HG03196 (cell line): ENCODE results near the gene TTC7B.

ENCODE experiments used
- ATAC-seq: cut with Tn5 transposase; IDR thresholded peaks from one replicate; pipeline ENCODE4 v1.9.1; 2021; ENCODE audit not compliant: unreplicated experiment

Gene TTC7B

GRCh38 chr14:90742729-90743128, 73.5 kb downstream of the TTC7B start:
- no peak for ATAC-seq

GRCh38 chr14:90742252-90742651, 74.0 kb downstream of the TTC7B start:
- ATAC-seq, result no peak

- ATAC-seq, result no peak
These were observed 74.6 kb downstream of the TTC7B start for GRCh38 chr14:90741682-90741946.

GRCh38 chr14:90740946-90741681, 75.1 kb downstream of the TTC7B start:
- ATAC-seq, result no peak

- no peak for ATAC-seq
These were observed 76.1 kb downstream of the TTC7B start for GRCh38 chr14:90740081-90740480.

GRCh38 chr14:90739318-90740068, 76.7 kb downstream of the TTC7B start:
- ATAC-seq, result no peak

- no peak for ATAC-seq
These were observed 83.0 kb downstream of the TTC7B start for GRCh38 chr14:90733139-90733808.

GRCh38 chr14:90732718-90733117, 83.5 kb downstream of the TTC7B start:
- ATAC-seq, result no peak

- no peak for ATAC-seq
These were observed 84.1 kb downstream of the TTC7B start for GRCh38 chr14:90732139-90732538.

GRCh38 chr14:90731487-90731886, 84.7 kb downstream of the TTC7B start:
- no peak for ATAC-seq

- ATAC-seq, result no peak
These were observed 85.9 kb downstream of the TTC7B start for GRCh38 chr14:90730206-90730766.

GRCh38 chr14:90728951-90729350, 87.3 kb downstream of the TTC7B start:
- ATAC-seq, result no peak

- no peak for ATAC-seq
These were observed 89.1 kb downstream of the TTC7B start for GRCh38 chr14:90727082-90727481.

- ATAC-seq, result no peak
These were observed 89.6 kb downstream of the TTC7B start for GRCh38 chr14:90726656-90727055.

- ATAC-seq, result no peak
These were observed 91.4 kb downstream of the TTC7B start for GRCh38 chr14:90724866-90725265.

GRCh38 chr14:90722590-90722989, 93.6 kb downstream of the TTC7B start:
- no peak for ATAC-seq

- ATAC-seq, result no peak
These were observed 94.5 kb downstream of the TTC7B start for GRCh38 chr14:90721619-90722305.

GRCh38 chr14:90720832-90721231, 95.4 kb downstream of the TTC7B start:
- ATAC-seq, result no peak

GRCh38 chr14:90720336-90720735, 95.9 kb downstream of the TTC7B start:
- ATAC-seq, result no peak

- no peak for ATAC-seq
These were observed 98.3 kb downstream of the TTC7B start for GRCh38 chr14:90717916-90718315.

GRCh38 chr14:90715993-90716392, 100.2 kb downstream of the TTC7B start:
- no peak for ATAC-seq
